Panc1 (cell line): Measurements from ENCODE around the gene ANKMY1. TPM values are rescaled to one million over a fixed set of nuclear protein-coding genes. Genes with fewer than 3 reads are reported as not detected.

Experiments
- ATAC-seq: fragments of 200-7000 bp; cut with Tn5 transposase; 2 replicates; pipeline ENCODE4 v1.9.1; 2020; ENCODE audit warnings: mild to moderate bottlenecking, moderate library complexity
- BruUV-seq: library from RNA; stranded (reverse); fragments of 400-500 nt; replicated peaks from 2 replicates; lab custom pipeline; 2021; lab: Mats Ljungman, UMichigan
- CTCF ChIA-PET: fragments of 300-600 bp; sonication (Branson Sonifier 250); formaldehyde crosslinking; loops from one replicate; lab custom pipeline; 2022; ENCODE audit warnings: antibody characterized with exemption; lab: Charles Lee
- POLR2A ChIA-PET: fragments of 300-600 bp; sonication (Branson Sonifier 250); formaldehyde crosslinking; loops from one replicate; lab custom pipeline; 2022; ENCODE audit warnings: antibody characterized with exemption; lab: Charles Lee
- DNase-seq: peaks from one replicate; pipeline ENCODE4 v3.0.0-alpha.2; 2010; ENCODE audit warnings: low read depth, low spot score
- H3K27ac ChIP-seq: 2 replicates; pipeline ENCODE4 v1.5.1; 2011; ENCODE audit warnings: mild to moderate bottlenecking, low read length, inconsistent platforms
- H3K27me3 ChIP-seq: fragments of 200-500 bp; sonication (Bioruptor generic); 2 replicates; pipeline ENCODE4 v1.6.0; 2014; ENCODE audit warnings: low read length, inconsistent platforms; ENCODE audit not compliant: control insufficient read depth, insufficient read depth
- H3K36me3 ChIP-seq: fragments of 200-500 bp; sonication (Bioruptor generic); 2 replicates; pipeline ENCODE4 v1.5.1; 2014; ENCODE audit warnings: inconsistent platforms, mild to moderate bottlenecking, low read length, moderate library complexity; ENCODE audit not compliant: control insufficient read depth, insufficient read depth
- H3K4me1 ChIP-seq: 2 replicates; pipeline ENCODE4 v1.5.1; 2011; ENCODE audit warnings: inconsistent platforms, mild to moderate bottlenecking, low read length, moderate library complexity; ENCODE audit not compliant: control insufficient read depth, insufficient read depth
- H3K4me3 ChIP-seq, 2 experiments: 2 replicates each; pipeline ENCODE4 v1.5.1; 2011 to 2012; ENCODE audit warnings: low read depth in 2 of 2, low read length in 2 of 2, mild to moderate bottlenecking in 2 of 2, inconsistent platforms in 1 of 2, moderate library complexity in 1 of 2
- H3K9me3 ChIP-seq: fragments of 200-500 bp; sonication (Bioruptor generic); 2 replicates; pipeline ENCODE4 v1.5.1; 2014; ENCODE audit warnings: low read depth, mild to moderate bottlenecking, inconsistent platforms, low read length, moderate library complexity; ENCODE audit not compliant: control insufficient read depth, insufficient read depth
- POLR2AphosphoS5 ChIP-seq: IDR thresholded peaks from 2 replicates; pipeline ENCODE4 v1.6.1; 2012; ENCODE audit warnings: mild to moderate bottlenecking, low read depth, low read length, moderate library complexity
- SIN3A ChIP-seq: IDR thresholded peaks from 2 replicates; pipeline ENCODE4 v1.6.1; 2012; ENCODE audit warnings: low read depth, mild to moderate bottlenecking, low read length, moderate library complexity, borderline replicate concordance; ENCODE audit not compliant: insufficient read depth
- TCF7L2 ChIP-seq: IDR thresholded peaks from 2 replicates; pipeline ENCODE4 v1.6.1; 2011; ENCODE audit warnings: mild to moderate bottlenecking, low read depth, low read length, inconsistent platforms
- in situ Hi-C: cut with HindIII; loops from 2 replicates; pipeline ENCODE4 v1.10.0; 2016; ENCODE audit warnings: low sequenced_read_pairs, low pct_unique_long_range_greater_than_20kb
- intact Hi-C: fragments of 100-400 bp; cut with micrococcal nuclease; formaldehyde crosslinking; loops from one replicate; pipeline ENCODE4 v1.10.0; 2022; ENCODE audit not compliant: unreplicated experiment
- total RNA-seq: library from RNA; stranded (reverse); gene quantifications from one replicate; pipeline ENCODE4 v1.2.1, GENCODE V29; 2021; ENCODE audit not compliant: unreplicated experiment
- TF ChIP-seq, protein P1 (sequence below): fragments of 450-650 bp; IDR thresholded peaks from 2 replicates; pipeline ENCODE4 v1.5.1; 2017; ENCODE audit warnings: mild to moderate bottlenecking
- TF ChIP-seq, protein P2 (sequence below), 2 experiments: IDR thresholded peaks; 2 replicates each; pipeline ENCODE4 v1.6.1; 2011 to 2012; ENCODE audit warnings: low read depth in 2 of 2, control low read depth in 1 of 2, low read length in 1 of 2, mild to moderate bottlenecking in 1 of 2, moderate library complexity in 1 of 2; ENCODE audit not compliant: insufficient read depth in 1 of 2

Gene ANKMY1
- total RNA-seq, 1 experiment from 2014 or later, result 19.5 TPM

DNA sequence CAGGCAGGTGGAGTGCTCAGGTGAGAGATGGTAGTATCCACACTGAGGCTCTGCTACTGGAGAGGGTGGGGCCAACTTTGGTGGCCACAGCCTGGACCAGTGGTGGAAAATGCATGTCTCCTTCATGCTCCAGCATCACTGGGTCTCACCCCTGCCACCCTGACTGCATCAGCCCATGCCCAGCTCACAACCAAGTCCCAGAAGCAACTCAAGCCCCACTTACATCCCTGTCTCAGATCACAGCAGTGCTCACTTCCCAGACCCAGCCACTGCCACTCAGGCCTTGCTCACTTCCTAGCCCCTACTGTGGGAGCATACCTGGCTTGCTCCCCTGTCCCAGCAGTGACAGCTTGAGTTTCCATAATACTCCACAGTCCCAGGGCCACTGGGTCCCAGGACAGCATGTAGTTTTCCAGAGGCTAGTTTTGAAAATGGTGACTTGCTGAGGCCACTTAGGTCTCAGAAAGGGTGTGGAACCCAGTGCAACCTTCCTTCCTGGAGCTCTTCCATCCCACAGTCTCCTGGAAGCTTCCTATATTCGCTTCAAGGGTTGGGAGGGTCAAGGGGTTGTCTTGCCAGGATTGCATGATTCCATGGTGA lies 63.5 kb downstream of the ANKMY1 start:
- Histone ChIP-seq H3K4me3 (no peak overlapping the region), H3K4me1 (no peaks in the 10 kb centered on the region), H3K27ac (no peak overlapping the region), H3K36me3 (no peaks in the 10 kb centered on the region), H3K27me3 (no peaks in the 10 kb centered on the region), H3K9me3 (peaks cover 11% of the 10 kb centered on the region; the same call in 1 of the 2 replicates)
- CTCF ChIA-PET, result interaction anchor here (0.6 kb wide), 1 partner anchor 21 kb away, joined by 4 read pairs; no protein-coding TSS in a partner anchor
- DNase-seq (no peak), ATAC-seq (no peak)
- intact Hi-C loops, result no loop called here
- BruUV-seq, result no TSS peak
- POLR2A ChIA-PET, result no interaction called here
- in situ Hi-C loops, result no loop called here
- TF ChIP-seq POLR2AphosphoS5 (no peak), SIN3A (no peak), TCF7L2 (no peak)
- TF ChIP-seq, protein P1, sequence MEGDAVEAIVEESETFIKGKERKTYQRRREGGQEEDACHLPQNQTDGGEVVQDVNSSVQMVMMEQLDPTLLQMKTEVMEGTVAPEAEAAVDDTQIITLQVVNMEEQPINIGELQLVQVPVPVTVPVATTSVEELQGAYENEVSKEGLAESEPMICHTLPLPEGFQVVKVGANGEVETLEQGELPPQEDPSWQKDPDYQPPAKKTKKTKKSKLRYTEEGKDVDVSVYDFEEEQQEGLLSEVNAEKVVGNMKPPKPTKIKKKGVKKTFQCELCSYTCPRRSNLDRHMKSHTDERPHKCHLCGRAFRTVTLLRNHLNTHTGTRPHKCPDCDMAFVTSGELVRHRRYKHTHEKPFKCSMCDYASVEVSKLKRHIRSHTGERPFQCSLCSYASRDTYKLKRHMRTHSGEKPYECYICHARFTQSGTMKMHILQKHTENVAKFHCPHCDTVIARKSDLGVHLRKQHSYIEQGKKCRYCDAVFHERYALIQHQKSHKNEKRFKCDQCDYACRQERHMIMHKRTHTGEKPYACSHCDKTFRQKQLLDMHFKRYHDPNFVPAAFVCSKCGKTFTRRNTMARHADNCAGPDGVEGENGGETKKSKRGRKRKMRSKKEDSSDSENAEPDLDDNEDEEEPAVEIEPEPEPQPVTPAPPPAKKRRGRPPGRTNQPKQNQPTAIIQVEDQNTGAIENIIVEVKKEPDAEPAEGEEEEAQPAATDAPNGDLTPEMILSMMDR, result no peak
- TF ChIP-seq, protein P2, sequence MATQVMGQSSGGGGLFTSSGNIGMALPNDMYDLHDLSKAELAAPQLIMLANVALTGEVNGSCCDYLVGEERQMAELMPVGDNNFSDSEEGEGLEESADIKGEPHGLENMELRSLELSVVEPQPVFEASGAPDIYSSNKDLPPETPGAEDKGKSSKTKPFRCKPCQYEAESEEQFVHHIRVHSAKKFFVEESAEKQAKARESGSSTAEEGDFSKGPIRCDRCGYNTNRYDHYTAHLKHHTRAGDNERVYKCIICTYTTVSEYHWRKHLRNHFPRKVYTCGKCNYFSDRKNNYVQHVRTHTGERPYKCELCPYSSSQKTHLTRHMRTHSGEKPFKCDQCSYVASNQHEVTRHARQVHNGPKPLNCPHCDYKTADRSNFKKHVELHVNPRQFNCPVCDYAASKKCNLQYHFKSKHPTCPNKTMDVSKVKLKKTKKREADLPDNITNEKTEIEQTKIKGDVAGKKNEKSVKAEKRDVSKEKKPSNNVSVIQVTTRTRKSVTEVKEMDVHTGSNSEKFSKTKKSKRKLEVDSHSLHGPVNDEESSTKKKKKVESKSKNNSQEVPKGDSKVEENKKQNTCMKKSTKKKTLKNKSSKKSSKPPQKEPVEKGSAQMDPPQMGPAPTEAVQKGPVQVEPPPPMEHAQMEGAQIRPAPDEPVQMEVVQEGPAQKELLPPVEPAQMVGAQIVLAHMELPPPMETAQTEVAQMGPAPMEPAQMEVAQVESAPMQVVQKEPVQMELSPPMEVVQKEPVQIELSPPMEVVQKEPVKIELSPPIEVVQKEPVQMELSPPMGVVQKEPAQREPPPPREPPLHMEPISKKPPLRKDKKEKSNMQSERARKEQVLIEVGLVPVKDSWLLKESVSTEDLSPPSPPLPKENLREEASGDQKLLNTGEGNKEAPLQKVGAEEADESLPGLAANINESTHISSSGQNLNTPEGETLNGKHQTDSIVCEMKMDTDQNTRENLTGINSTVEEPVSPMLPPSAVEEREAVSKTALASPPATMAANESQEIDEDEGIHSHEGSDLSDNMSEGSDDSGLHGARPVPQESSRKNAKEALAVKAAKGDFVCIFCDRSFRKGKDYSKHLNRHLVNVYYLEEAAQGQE (IDR thresholded peaks at IDR 0.05; ENCODE audit: insufficient read depth in 1 of 2, low read depth in 2 of 2, low read length in 1 of 2), result no peak

DNA sequence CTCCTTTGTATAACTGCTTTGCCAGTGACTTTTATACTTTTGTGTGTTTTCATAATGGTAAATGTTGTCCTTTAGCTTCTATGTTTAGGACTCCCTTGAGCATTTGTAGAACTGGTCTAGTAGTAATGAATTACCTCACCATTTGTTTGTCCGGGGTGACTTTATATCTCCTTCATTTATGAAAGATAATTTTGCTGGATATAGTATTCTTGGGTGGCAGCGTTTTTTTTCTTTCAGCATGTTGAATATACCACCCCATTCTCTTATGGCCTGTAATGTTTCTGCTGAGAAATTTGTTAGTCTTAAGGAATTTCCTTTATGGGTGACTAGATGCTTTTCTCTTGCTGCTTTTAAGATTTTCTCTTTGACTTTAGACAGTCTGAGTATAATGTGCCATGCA lies 66.3 kb downstream of the ANKMY1 start:
- peaks cover 11% of the 10 kb centered on the region; the same call in 1 of the 2 replicates for H3K9me3 ChIP-seq
- no TSS peak for BruUV-seq
- H3K36me3 ChIP-seq, result no peaks in the 10 kb centered on the region
- CTCF ChIA-PET, result no interaction called here
- TF ChIP-seq TCF7L2 (no peak), SIN3A (no peak), POLR2AphosphoS5 (no peak)
- TF ChIP-seq, protein P2 (IDR thresholded peaks at IDR 0.05; ENCODE audit: insufficient read depth in 1 of 2, low read depth in 2 of 2, low read length in 1 of 2), result no peak
- TF ChIP-seq, protein P1, result no peak
- intact Hi-C loops (no loop called here), in situ Hi-C loops (no loop called here)
- POLR2A ChIA-PET, result no interaction called here
- no peak overlapping the region for H3K4me3 ChIP-seq
- no peak for ATAC-seq
- H3K4me1 ChIP-seq, result no peaks in the 10 kb centered on the region
- no peak overlapping the region for H3K27ac ChIP-seq
- DNase-seq, result no peak
- H3K27me3 ChIP-seq, result no peaks in the 10 kb centered on the region
